Measurements from ENCODE around the gene IL12RB2. TPM values are rescaled to one million over a fixed set of nuclear protein-coding genes. Genes with fewer than 3 reads are reported as not detected.

Gene IL12RB2
- total and polyA plus RNA-seq, 2 donors (not counting 1 experiment from before 2014, with no cell fraction given): 0.67 TPM; not detected in 1

DNA sequence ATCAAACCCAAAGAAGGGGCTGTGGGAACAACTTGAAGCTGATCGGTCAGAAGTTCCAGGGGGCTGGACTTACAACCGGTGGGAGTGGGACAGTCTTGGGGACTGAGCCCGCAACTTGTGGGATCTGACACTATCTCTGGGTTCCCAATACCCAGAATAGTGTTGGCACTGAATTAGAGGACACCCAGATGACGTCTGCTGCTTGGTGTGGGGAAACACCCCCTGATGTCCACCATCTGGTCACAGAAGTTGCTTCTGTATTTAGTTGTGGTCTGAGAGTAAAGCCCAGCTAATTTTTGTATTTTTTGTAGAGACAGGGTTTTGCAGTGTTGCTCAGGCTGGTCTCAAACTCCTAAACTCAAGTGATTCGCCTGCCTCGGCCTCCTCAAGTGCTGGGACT is 93.8 kb downstream of the IL12RB2 start:
- no peaks in the 10 kb centered on the region for H3K9me3 Mint-ChIP-seq (ENCODE audit: insufficient read depth)
- WGBS (ENCODE audit: insufficient coverage): 99% methylated on average over 6 of the region's 6 CpGs

DNA sequence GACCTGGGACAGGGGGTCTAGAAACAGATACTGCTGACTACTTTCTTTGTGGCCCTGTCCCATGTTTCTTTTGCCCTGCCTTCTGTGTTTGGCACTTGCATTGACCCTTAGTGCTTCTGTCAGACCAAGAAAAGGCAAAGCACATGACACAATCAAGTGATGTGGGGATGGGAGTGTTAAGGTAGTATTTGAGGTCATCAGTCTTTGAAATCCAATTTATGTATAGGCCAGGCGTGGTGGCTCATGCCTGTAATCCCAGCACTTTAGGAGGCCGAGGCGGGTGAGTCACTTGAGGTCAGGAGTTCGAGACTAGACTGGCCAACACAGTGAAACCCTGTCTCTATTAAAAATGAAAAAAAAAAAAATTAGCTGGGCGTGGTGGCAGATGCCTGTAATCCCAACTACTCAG is 96.5 kb downstream of the IL12RB2 start:
- 100% methylated on average over 2 of the region's 5 CpGs for WGBS (ENCODE audit: insufficient coverage)
- H3K27me3 ChIP-seq (replicated peaks in 1 of 4; ENCODE audit: control extremely low read depth in 1 of 4, control insufficient read depth in 3 of 4, insufficient read depth in 4 of 4, low read length in 3 of 4): no peaks in the 10 kb centered on the region
- no peak overlapping the region for H2AFZ ChIP-seq (ENCODE audit: insufficient read depth, low read depth, low read length, poor library complexity, severe bottlenecking)
- no peak overlapping the region for H3K9ac ChIP-seq (ENCODE audit: low read length)
- no peaks in the 10 kb centered on the region for H3K4me1 Mint-ChIP-seq
- no peak for DNase-seq
- no peaks in the 10 kb centered on the region for H3K27me3 Mint-ChIP-seq
- TF ChIP-seq EZH2 (IDR thresholded peaks at IDR 0.05; ENCODE audit: borderline replicate concordance, insufficient read depth, low read depth, low read length, poor library complexity, severe bottlenecking): no peak
- peaks cover 0 to 2% of the 10 kb centered on the region in 2 experiments for H3K36me3 ChIP-seq (replicated peaks in 1 of 2; ENCODE audit: control extremely low read depth in 1 of 2, control insufficient read depth in 1 of 2, extremely low read depth in 1 of 2, insufficient read depth in 2 of 2, low read length in 1 of 2)
- H3K4me2 ChIP-seq (replicated peaks; ENCODE audit: low read depth, low read length, poor library complexity, severe bottlenecking): no peak overlapping the region
- no peak overlapping the region for H3K4me3 ChIP-seq (ENCODE audit: control extremely low read depth in 1 of 5, extremely low read depth in 1 of 5, insufficient read depth in 1 of 5, low read depth in 2 of 5, low read length in 4 of 5)
- intact Hi-C loops (cut with micrococcal nuclease): no loop called here
- CTCF ChIA-PET: no interaction called here
- H4K20me1 ChIP-seq (ENCODE audit: control insufficient read depth, insufficient read depth, low read length, poor library complexity, severe bottlenecking): no peaks in the 10 kb centered on the region
- no peaks in the 10 kb centered on the region for H3K4me1 ChIP-seq (ENCODE audit: control insufficient read depth in 2 of 2, insufficient read depth in 2 of 2, low read length in 2 of 2)
- H3K79me2 ChIP-seq (ENCODE audit: control insufficient read depth, insufficient read depth, low read length): no peaks in the 10 kb centered on the region
- no peak overlapping the region for H3K27ac ChIP-seq (ENCODE audit: low read length in 2 of 2)
- no peak overlapping the region for H3K27ac Mint-ChIP-seq
- no peak overlapping the region for H3K4me3 Mint-ChIP-seq
- H3K9me3 Mint-ChIP-seq (ENCODE audit: insufficient read depth): no peaks in the 10 kb centered on the region
- ATAC-seq (ENCODE audit: low read depth): no peak
- H3K9me3 ChIP-seq (ENCODE audit: control extremely low read depth in 1 of 3, control insufficient read depth in 2 of 3, insufficient read depth in 1 of 3, low read length in 2 of 3): no peaks in the 10 kb centered on the region
- POLR2A ChIA-PET: no interaction called here

More for the DNA sequence above, 93.8 kb downstream of the IL12RB2 start:
- Histone ChIP-seq H3K27me3 (replicated peaks in 1 of 4; ENCODE audit: control extremely low read depth in 1 of 4, control insufficient read depth in 3 of 4, insufficient read depth in 4 of 4, low read length in 3 of 4) (no peaks in the 10 kb centered on the region), H3K9ac (ENCODE audit: low read length) (no peak overlapping the region), H3K4me2 (replicated peaks; ENCODE audit: low read depth, low read length, poor library complexity, severe bottlenecking) (no peak overlapping the region), H3K27ac (ENCODE audit: low read length in 2 of 2) (no peak overlapping the region), H4K20me1 (ENCODE audit: control insufficient read depth, insufficient read depth, low read length, poor library complexity, severe bottlenecking) (no peaks in the 10 kb centered on the region), H2AFZ (ENCODE audit: insufficient read depth, low read depth, low read length, poor library complexity, severe bottlenecking) (no peak overlapping the region), H3K4me3 (ENCODE audit: control extremely low read depth in 1 of 5, extremely low read depth in 1 of 5, insufficient read depth in 1 of 5, low read depth in 2 of 5, low read length in 4 of 5) (no peak overlapping the region), H3K9me3 (ENCODE audit: control extremely low read depth in 1 of 3, control insufficient read depth in 2 of 3, insufficient read depth in 1 of 3, low read length in 2 of 3) (no peaks in the 10 kb centered on the region), H3K4me1 (ENCODE audit: control insufficient read depth in 2 of 2, insufficient read depth in 2 of 2, low read length in 2 of 2) (no peaks in the 10 kb centered on the region), H3K36me3 (replicated peaks in 1 of 2; ENCODE audit: control extremely low read depth in 1 of 2, control insufficient read depth in 1 of 2, extremely low read depth in 1 of 2, insufficient read depth in 2 of 2, low read length in 1 of 2) (peaks cover 0 to 2% of the 10 kb centered on the region in 2 experiments), H3K79me2 (ENCODE audit: control insufficient read depth, insufficient read depth, low read length) (no peaks in the 10 kb centered on the region)
- POLR2A ChIA-PET: no interaction called here
- intact Hi-C loops (cut with micrococcal nuclease): no loop called here
- H3K27ac Mint-ChIP-seq: no peak overlapping the region
- H3K4me1 Mint-ChIP-seq: no peaks in the 10 kb centered on the region
- ATAC-seq (ENCODE audit: low read depth) (no peak), DNase-seq (no peak)
- TF ChIP-seq, protein P1, sequence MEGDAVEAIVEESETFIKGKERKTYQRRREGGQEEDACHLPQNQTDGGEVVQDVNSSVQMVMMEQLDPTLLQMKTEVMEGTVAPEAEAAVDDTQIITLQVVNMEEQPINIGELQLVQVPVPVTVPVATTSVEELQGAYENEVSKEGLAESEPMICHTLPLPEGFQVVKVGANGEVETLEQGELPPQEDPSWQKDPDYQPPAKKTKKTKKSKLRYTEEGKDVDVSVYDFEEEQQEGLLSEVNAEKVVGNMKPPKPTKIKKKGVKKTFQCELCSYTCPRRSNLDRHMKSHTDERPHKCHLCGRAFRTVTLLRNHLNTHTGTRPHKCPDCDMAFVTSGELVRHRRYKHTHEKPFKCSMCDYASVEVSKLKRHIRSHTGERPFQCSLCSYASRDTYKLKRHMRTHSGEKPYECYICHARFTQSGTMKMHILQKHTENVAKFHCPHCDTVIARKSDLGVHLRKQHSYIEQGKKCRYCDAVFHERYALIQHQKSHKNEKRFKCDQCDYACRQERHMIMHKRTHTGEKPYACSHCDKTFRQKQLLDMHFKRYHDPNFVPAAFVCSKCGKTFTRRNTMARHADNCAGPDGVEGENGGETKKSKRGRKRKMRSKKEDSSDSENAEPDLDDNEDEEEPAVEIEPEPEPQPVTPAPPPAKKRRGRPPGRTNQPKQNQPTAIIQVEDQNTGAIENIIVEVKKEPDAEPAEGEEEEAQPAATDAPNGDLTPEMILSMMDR (IDR thresholded peaks at IDR 0.05): no peak
- TF ChIP-seq EZH2 (IDR thresholded peaks at IDR 0.05; ENCODE audit: borderline replicate concordance, insufficient read depth, low read depth, low read length, poor library complexity, severe bottlenecking): no peak
- no peaks in the 10 kb centered on the region for H3K27me3 Mint-ChIP-seq
- H3K4me3 Mint-ChIP-seq: no peak overlapping the region
- CTCF ChIA-PET: no interaction called here
